ENCODE results near the gene FLT1. TPM values are rescaled to one million over a fixed set of nuclear protein-coding genes. Genes with fewer than 3 reads are reported as not detected.

Gene FLT1
- polyA plus RNA-seq, 12 donors, result 14.2 to 25.9 (median 16.6) TPM; not detected in 1

DNA sequence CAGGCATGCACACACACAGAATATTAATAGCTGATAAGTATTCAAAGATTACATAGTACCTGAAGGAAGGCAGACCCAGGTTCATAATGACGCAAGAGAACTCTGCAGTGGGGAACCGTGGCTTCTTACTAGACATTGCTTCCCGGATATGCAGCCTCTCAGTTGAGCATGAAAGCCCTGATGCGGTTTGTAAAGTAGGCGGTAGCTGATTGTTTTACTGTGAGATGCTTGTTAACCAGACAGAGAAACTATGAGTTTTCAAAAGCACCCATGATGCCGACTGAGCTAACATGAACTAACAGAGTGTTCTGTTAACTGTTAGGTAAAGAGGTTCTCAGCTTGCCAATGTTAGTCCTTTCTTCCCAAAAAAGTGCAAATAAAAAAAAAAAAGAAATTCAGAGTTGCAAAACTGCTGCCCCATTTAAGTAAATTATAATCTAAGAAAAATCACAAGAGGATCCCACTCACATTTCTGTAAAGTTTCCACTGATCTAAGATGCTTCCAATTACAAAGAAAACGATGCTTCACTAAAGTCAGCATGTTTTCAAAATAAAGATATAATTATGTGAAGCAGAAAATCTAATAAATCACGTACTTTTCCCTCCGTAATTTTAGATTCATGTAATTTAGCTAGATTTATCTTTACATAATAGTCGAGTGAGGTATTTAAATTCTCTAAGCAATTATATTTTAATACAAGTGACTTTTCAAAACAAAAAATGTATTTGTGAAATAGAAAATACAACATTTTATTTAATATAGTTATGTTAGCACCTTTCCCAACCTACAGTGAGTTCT, 2.2 kb downstream of the FLT1 start:
- no peak for DNase-seq

GRCh38 chr13:28490061-28490460, 4.9 kb downstream of the FLT1 start:
- no peak for DNase-seq

- no peak for DNase-seq
Observed at GRCh38 chr13:28489524-28489931, 5.4 kb downstream of the FLT1 start.

DNA sequence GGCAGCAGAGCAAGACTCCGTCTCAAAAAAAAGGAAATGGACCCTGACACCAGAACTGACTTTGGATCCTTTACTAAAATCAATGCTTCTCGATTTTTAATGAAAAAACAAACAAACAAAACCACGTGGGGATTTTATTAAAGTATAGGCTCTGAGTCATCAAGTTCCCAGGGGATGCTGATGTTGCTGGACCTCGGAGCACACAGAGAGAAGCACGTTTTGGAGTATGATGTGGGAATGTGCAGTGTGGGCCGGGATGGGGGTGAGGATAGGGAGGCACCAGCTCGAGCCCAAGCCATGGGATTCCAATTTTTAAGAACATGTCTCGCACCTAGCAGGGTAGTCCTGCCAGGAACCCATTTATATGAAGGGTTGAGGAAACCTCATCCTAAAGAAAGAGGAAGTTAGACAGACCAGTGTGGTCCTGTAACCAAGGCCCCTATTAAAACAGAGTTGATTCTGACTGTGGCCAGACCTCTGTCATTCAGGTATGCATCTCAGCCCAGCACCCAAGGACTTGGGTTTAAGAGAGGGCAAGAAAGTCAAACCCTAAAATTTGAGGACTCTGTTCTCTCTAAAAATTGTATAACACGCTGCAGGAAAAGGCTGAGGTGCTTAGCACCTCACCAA, 6.4 kb downstream of the FLT1 start:
- no peak for DNase-seq

DNA sequence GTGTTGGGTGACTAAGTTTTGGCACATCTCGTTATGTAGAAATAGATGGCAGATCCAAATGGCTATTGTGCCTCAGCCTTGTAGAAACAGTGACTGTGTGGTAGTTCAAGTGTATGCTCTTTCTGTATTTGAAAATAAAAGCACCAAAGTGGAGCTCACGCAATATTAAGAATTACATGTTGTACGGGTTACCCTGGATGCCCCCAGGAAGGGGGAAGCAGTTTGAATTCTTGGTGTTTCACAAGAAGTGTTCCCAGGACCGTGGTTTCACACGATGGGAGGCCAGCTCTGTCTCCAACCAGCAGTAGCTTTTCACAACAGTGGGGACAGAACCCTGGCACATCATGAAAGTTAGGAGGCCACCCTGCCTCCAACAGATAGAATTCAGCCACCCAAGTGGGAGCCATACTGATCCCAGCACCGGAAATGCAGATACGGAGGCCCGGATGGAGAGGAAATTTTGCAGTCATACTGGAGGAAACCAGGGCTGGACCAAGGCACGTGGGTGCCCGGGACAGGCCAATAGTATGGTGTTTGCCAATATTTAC, 8.9 kb downstream of the FLT1 start:
- no peak for DNase-seq

GRCh38 chr13:28485551-28485950, 9.4 kb downstream of the FLT1 start:
- no peak for DNase-seq

DNA sequence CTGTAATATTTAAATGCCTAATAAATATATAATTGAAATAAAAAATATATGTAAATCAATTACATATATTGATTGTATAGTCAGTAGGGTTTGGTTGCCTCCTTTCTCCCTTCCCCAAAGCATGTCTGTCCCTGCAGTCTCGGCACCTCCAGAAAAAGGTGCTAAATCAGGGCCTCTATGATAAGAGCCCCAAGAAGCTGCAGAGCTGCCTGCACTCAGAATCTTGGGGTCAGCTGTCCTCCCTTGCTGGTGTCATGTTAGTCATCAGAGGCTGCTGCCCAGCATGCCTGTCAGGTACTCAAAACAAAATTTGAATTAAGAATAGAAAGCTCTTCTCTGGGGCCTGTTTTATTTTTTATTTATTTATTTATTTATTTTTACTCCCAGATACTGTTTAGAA, 9.8 kb downstream of the FLT1 start:
- DNase-seq, result no peak

DNA sequence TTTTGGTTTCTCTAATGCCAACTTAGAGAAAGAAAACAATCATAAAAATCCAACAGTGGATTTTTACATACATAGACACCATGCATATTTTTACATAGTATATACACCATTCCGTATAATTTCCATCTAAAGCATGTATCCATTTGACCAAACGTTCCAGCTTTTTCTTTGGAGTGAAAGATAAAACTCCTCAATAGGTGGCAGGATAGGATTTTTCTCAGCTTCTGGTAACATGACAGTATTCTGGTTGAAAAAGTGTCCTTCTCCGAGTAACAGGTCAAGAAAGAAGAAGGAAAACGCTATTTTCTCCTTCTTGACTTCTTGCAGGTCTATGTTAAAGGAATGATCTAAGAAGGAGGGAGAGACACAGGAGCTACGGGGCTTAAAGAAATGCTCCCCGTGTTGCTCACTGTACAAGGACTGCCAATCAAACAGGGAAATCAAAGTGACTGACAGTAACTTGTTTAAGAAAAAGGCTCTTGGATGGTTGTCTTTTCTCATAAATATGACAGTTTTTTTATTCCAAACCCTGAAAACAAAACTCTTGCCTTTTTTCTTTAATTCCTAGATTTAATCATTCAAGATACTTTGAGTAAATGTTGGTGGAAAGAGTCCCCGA, 11.5 kb downstream of the FLT1 start:
- DNase-seq, result no peak

GRCh38 chr13:28479005-28479404, 15.9 kb downstream of the FLT1 start:
- DNase-seq, result no peak

DNA sequence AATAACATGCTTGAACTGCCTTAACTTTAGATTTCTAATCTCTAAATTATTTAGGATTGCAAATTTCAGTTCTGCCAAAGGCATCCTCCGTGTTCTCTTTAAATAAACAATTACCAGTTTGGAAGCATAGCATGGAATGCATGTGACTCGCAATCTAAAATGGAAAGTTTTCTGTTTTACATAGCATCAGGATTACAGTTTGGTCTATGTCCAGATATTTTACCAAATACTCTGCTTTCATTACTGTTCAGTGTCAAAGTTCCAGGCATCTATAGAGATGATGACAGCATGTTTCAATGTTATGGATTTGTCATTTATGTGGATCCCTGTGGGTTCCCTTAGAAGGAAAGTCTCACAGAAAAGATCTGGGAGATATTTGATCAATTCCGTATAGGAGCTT, 16.8 kb downstream of the FLT1 start:
- DNase-seq, result no peak

GRCh38 chr13:28477709-28477973, 17.3 kb downstream of the FLT1 start:
- DNase-seq, result no peak

- no peak for DNase-seq
Observed at GRCh38 chr13:28476919-28477708, 17.8 kb downstream of the FLT1 start.

GRCh38 chr13:28475916-28476725, 18.8 kb downstream of the FLT1 start:
- no peak for DNase-seq

- no peak for DNase-seq
Observed at GRCh38 chr13:28474491-28475134, 20.3 kb downstream of the FLT1 start.

GRCh38 chr13:28473044-28473443, 21.9 kb downstream of the FLT1 start:
- no peak for DNase-seq

GRCh38 chr13:28471421-28471820, 23.5 kb downstream of the FLT1 start:
- DNase-seq, result no peak

DNA sequence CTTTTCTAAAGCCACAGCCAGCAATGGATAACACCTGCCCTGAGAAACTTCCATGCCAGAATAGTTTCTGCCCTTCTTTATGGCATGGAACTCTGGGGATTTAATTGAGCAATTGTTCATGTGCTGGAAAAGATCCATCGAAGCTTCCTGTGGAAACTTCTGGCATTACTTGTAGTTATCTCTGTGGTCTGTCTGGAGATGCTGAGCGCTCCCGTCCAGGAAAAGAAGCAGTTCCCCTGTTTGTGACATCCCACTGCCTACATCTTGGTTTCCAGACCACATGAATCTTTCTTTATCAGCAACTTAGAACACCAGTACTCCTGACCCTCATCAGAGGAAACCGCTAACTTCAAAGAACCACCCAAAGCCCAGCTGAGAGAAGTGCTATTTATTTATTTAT, 24.6 kb downstream of the FLT1 start:
- DNase-seq, result no peak

GRCh38 chr13:28469316-28469715, 25.6 kb downstream of the FLT1 start:
- DNase-seq, result no peak

DNA sequence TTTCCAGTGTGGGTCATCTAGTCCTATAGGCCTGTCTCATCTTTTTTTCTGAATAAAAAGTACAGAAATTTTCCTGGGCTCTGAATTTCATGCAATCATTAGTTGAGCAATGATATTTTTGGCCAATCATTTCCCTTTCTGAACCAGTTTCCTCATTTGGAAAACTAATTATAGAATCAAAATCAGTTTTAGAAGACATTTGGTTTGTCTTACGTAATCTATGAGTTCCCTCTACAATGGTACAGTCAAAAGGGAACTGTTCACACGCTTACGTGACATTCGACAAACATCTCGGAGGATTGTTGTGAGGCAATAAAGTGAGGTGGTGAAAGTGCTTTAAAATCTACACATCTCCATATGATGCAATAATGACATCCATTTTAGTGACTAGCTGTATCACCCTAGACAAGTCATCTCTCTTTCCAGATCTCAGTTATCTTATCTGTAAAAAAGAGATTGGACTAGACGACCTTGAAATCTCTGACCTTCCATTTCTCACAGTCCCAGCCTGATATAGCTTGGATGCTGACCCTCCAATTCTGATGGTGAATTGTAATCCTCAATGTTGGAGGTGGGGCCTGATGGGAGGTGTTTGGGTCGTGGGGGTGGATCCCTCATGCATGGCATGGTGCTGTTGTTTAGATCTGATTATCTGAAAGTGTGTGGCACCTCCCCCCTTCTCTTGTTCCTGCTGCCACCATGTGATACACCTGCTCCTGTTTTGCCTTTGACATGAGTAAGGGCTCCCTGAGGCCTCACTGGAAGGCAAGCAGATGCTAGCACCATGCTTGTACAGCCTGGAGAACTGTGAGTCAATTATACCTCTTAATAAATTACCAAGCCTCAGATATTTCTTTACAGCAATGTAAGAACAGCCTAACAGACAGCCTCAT, 26.7 kb downstream of the FLT1 start:
- no peak for DNase-seq

DNA sequence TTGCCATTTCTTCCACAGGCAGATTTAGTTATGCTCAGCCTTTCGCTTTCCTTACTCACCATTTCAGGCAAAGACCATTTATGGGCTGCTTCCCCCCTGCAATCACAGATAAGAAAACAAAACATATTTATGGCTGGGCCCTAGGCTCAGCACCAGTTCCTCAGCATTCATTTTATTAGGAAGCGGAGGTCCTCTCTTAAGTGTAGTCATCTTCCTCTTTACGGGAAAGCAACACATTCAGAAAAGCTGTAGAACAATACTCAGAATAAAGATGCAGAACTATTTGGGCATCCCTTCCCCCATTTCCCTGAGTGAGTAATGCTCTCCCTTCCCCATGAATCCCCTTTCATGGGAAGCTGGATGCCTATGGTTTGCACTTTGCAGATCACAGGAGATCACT, 27.9 kb downstream of the FLT1 start:
- DNase-seq, result no peak

Data from muscle of arm (tissue), 12 donors.